Kidney (tissue), 14 donors: ENCODE results near the gene CDH6. TPM values are rescaled to one million over a fixed set of nuclear protein-coding genes. Genes with fewer than 3 reads are reported as not detected.
A peak's percentile ranks its signal among the peaks of the same experiment; 100 is the strongest.

ENCODE experiments used
- DNase-seq, 5 donors: peaks; one replicate each; pipeline ENCODE4 v3.0.0-alpha.2; 2013 to 2020
- FAIRE-seq: peaks from 2 replicates; lab custom pipeline; 2012; peaks lifted over from hg19 to GRCh38; lab: Jason Lieb, UNC
- H3K27ac ChIP-seq, 2 donors: one replicate each; pipeline ENCODE4 v1.7.0; 2013; ENCODE audit warnings: low read depth in 2 of 2, low read length in 2 of 2, inconsistent platforms in 1 of 2
- H3K27me3 ChIP-seq: one replicate; pipeline ENCODE4 v1.7.1; 2013; ENCODE audit warnings: low read length, inconsistent platforms; ENCODE audit not compliant: control insufficient read depth, insufficient read depth
- H3K36me3 ChIP-seq, 3 donors: one replicate each; pipeline versions ENCODE4 v1.7.0 to v1.7.1; 2013; ENCODE audit warnings: low read length in 3 of 3, control low read depth in 1 of 3, inconsistent platforms in 1 of 3; ENCODE audit not compliant: insufficient read depth in 3 of 3, control insufficient read depth in 2 of 3
- H3K4me1 ChIP-seq, 3 donors: one replicate each; pipeline versions ENCODE4 v1.7.0 to v1.7.1; 2013; ENCODE audit warnings: low read length in 3 of 3, inconsistent platforms in 1 of 3, low read depth in 1 of 3; ENCODE audit not compliant: control insufficient read depth in 2 of 3, insufficient read depth in 2 of 3
- H3K4me3 ChIP-seq, 3 donors: one replicate each; pipeline versions ENCODE4 v1.7.0 to v1.8.1; 2013; ENCODE audit warnings: low read length in 3 of 3, control low read depth in 1 of 3, inconsistent platforms in 1 of 3
- H3K9ac ChIP-seq, 3 donors: one replicate each; pipeline versions ENCODE4 v1.7.0 to v1.7.1; 2013; ENCODE audit warnings: low read length in 3 of 3, control low read depth in 1 of 3, inconsistent platforms in 1 of 3
- H3K9me3 ChIP-seq, 3 donors: one replicate each; pipeline versions ENCODE4 v1.7.0 to v1.7.1; 2013; ENCODE audit warnings: low read length in 3 of 3, control low read depth in 1 of 3, inconsistent platforms in 1 of 3; ENCODE audit not compliant: control insufficient read depth in 2 of 3, insufficient read depth in 1 of 3
- intact Hi-C: fragments of 100-400 bp; cut with DNase I; formaldehyde crosslinking; loops from one replicate; pipeline ENCODE4 v1.11.1; 2022
- polyA plus RNA-seq: library from polyadenylated mRNA; stranded (reverse); fragments of 350-450 nt; fragmentation: Illumina TruSeq; extraction: RNeasy Lipid Tissue Mini Kit (QIAGEN cat#74804); gene quantifications from one replicate; pipeline ENCODE4 v1.2.3, GENCODE V29; 2014; ENCODE audit warnings: low read depth, low replicate concordance; ENCODE audit not compliant: insufficient read depth
- total RNA-seq: library from RNA; stranded (reverse); fragmentation: NEBNext Ultra II Directional; extraction: Animal tissue kit (Norgen Biotek cat#: 25700); gene quantifications from one replicate; pipeline ENCODE4 v1.2.1, GENCODE V29; 2021
- TF ChIP-seq, protein P1 (sequence below): IDR thresholded peaks from 3 replicates; pipeline ENCODE4 v1.5.1; 2012; ENCODE audit warnings: mild to moderate bottlenecking, moderate library complexity, borderline replicate concordance; ENCODE audit not compliant: insufficient read depth; ENCODE audit errors: extremely low read depth
- donor health status: control.
- donor health status: control.
- donor health status: control.
- donor health status: control.
- donor health status: control.
- donor health status: DM: yes; HTN: yes; CAD: no.
- donor health status: Normal renal cell carcinoma (clear cell type).

CDH6 gene
- total and polyA plus RNA-seq, 2 donors from 2014 or later = 21.8 to 196 TPM

DNA sequence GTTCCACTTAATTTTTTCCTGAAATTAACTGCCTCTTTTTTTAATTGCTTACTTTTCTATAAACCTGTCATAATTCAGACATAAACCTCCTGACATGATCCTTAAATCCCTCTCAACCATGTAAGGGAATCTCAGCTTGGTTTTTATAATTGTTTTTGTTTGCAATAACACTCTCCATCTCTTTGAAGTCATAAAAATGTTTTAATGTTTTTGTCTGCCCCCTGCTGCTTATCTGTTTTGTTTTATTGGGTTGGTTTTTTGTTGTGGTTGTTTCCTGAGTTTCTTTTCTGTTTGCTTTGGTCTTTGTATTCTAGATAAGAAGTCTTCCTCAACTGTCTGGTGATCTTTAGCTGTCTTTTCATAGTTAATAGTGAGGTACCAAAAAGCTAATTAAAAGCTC lies 142.0 kb downstream of the CDH6 start:
- TF ChIP-seq, protein P1, sequence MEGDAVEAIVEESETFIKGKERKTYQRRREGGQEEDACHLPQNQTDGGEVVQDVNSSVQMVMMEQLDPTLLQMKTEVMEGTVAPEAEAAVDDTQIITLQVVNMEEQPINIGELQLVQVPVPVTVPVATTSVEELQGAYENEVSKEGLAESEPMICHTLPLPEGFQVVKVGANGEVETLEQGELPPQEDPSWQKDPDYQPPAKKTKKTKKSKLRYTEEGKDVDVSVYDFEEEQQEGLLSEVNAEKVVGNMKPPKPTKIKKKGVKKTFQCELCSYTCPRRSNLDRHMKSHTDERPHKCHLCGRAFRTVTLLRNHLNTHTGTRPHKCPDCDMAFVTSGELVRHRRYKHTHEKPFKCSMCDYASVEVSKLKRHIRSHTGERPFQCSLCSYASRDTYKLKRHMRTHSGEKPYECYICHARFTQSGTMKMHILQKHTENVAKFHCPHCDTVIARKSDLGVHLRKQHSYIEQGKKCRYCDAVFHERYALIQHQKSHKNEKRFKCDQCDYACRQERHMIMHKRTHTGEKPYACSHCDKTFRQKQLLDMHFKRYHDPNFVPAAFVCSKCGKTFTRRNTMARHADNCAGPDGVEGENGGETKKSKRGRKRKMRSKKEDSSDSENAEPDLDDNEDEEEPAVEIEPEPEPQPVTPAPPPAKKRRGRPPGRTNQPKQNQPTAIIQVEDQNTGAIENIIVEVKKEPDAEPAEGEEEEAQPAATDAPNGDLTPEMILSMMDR = no peak

GRCh38 chr5:31343946-31344345 lies 150.5 kb downstream of the CDH6 start:
- FAIRE-seq (no peak), DNase-seq (no peak)
- H3K9ac ChIP-seq = no peak overlapping the region
- no peaks in the 10 kb centered on the region for H3K4me1 ChIP-seq
- peaks cover 0 to 4% (median 0%) of the 10 kb centered on the region in 3 donors for H3K9me3 ChIP-seq
- H3K4me3 ChIP-seq = no peak overlapping the region
- no peaks in the 10 kb centered on the region for H3K27me3 ChIP-seq
- no peak overlapping the region for H3K27ac ChIP-seq
- intact Hi-C loops = no loop called here
- TF ChIP-seq, protein P1 = no peak
- H3K36me3 ChIP-seq = no peaks in the 10 kb centered on the region

More for the DNA sequence above, 142.0 kb downstream of the CDH6 start:
- Histone ChIP-seq H3K9ac (no peak overlapping the region), H3K4me3 (no peak overlapping the region), H3K4me1 (no peaks in the 10 kb centered on the region), H3K27me3 (no peaks in the 10 kb centered on the region), H3K9me3 (no peaks in the 10 kb centered on the region), H3K36me3 (no peaks in the 10 kb centered on the region), H3K27ac (no peak overlapping the region)
- intact Hi-C loops = no loop called here
- DNase-seq = peak in 1 of 5 donors; percentile 52
- no peak for FAIRE-seq

GRCh38 chr5:31346896-31347551 lies 153.5 kb downstream of the CDH6 start:
- DNase-seq (no peak), FAIRE-seq (no peak)
- Histone ChIP-seq H3K36me3 (no peaks in the 10 kb centered on the region), H3K27me3 (no peaks in the 10 kb centered on the region), H3K4me1 (no peaks in the 10 kb centered on the region), H3K4me3 (no peak overlapping the region), H3K9me3 (peaks cover 0 to 4% (median 0%) of the 10 kb centered on the region in 3 donors), H3K9ac (no peak overlapping the region), H3K27ac (no peak overlapping the region)
- intact Hi-C loops = no loop called here
- TF ChIP-seq, protein P1 = no peak

GRCh38 chr5:31347552-31347905 lies 154.0 kb downstream of the CDH6 start:
- H3K9me3 ChIP-seq = peaks cover 0 to 4% (median 0%) of the 10 kb centered on the region in 3 donors
- no peak overlapping the region for H3K27ac ChIP-seq
- FAIRE-seq (no peak), DNase-seq (no peak)
- no peak overlapping the region for H3K9ac ChIP-seq
- H3K4me1 ChIP-seq = no peaks in the 10 kb centered on the region
- intact Hi-C loops = no loop called here
- no peaks in the 10 kb centered on the region for H3K36me3 ChIP-seq
- H3K4me3 ChIP-seq = no peak overlapping the region
- H3K27me3 ChIP-seq = no peaks in the 10 kb centered on the region
- TF ChIP-seq, protein P1 = no peak
